GM18909 (cell line): ENCODE results near the gene CCDC34.

Experiments used
- ATAC-seq: cut with Tn5 transposase; IDR thresholded peaks from one replicate; pipeline ENCODE4 v1.9.1; 2021; ENCODE audit warnings: mild to moderate bottlenecking; ENCODE audit not compliant: unreplicated experiment, poor library complexity

CCDC34 gene

DNA sequence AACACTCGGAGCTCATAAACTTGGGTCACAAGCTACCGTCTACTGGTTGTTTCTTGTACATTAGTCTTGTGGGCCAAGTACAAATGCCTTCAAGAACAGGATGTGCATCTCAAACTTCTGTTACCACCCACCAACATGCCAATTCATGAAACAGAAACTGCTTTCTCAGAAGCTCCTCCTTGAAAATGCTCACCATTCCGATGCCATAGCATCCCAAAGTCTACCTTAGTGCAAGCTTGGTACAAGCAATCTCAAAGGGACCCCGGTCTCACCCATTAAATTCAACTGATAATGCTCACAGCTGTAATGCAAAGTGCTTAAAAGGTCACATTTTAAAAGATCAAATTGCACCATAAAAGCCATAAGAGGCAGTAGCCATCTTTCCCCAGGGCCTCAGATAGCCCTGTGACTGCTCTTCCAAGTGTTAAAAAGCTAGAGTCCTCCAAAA lies 31.8 kb upstream of the CCDC34 start:
- no peak for ATAC-seq

DNA sequence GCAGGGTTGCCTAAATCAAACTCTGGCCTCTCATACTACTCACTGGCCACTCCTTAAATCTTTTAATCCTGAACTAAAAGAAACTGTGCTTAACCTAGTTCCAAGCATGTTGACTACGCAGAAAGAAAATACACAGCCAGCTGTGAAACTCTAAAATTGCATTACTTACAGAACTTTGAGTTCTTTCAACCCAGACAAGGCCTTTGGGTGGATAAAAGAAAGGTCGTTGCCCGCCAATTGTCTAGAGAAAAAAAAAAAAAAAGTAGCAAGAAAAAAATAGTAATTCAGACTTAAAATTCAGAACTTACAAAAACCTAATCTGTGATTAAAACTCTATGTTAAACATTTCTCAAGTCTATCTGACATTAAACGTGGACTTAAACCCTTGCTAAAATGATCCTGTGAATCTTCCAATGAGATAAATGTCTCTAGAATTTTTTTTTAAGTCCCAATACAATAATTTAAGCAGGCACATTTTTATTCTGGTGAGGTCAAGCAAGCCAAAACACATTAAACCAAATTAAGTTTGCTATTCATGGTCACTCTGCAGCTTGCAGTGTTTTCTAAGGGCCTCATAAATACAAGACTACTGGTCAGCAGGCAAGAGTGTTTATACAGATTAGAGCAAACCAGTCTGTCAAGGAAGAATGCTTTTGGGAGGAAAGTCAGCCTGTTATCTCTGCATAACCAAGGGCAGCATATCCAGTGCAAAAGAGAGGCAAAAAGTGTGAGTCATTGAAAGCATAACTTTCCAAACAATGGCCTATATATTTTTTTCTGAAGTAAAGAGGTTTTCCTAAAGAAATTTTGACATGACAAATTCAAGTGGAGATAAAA lies 29.5 kb upstream of the CCDC34 start:
- ATAC-seq = no peak

DNA sequence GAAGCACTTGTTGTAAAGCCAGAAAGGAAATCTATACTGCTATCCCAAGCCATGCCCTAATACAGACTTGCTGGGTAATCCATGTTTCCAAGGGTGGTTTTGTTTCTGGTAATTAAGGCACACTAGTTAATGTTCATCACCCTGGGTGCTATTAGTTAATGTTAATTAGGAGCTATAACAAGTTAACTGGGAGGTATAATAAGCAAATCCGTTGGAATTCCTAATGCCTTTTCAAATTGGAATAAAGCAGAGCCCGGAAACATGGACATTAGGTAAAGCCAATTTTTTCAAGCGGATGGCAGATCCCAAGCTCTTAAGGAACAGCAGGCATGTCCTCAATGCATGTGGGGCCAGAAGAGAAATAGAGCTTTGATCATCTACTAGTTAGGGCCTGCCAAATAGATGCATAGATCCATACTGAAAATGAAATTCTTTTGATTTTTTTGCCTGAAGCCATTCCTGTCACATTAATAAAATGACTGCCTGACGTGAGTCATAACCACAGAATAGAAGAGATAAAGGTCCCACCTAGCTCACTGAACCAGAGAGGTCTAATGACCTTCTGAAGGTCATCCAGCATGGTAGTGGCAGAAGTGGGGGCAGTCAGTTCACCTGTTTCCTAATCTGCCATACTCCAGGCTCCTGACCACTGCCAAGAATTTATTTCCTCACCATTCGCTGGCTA lies 28.5 kb upstream of the CCDC34 start:
- no peak for ATAC-seq

DNA sequence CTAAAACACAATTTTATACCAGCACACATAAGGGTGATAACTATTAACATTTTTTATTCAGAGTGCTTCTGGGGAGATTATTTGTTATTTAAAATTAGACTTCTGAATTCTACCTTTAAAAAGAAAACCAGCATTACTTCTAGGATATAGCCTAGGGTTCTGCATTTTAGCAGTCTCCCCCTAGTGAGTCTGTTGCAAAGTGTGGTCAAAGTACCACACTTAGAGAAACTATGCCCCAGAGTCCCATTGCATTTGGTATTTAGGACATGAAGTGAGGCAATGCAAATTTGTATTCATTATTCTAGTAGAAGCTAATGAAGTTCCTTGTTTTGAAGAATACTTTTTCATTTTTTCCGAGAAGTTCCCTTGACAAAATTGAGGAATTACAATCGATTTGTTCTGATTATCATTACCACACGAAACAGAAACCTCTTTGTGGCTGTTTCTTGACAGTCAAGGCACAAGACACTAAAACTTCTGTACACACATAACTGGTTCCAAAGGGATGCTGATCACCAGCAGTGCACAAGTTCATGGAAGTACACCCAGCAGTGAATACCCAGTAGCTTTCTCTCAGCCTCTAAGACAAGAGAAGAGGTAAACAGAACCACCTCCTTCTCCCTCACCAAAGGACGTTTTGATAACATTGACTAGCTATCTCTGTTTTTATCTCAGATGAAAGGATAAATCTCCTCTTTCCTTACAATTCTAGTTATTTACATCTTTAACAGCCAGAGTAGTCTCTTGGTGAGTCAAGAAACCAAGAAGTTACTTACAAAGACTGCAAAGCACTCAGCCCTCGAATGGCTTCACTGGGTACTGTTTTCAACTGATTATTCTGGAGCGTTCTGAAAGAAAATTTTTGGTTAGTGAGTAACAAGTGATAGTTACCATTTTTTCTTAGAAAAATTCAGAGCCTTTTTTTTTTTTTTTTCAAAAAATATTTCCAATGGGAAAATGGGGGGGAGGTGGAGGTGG lies 27.6 kb upstream of the CCDC34 start:
- no peak for ATAC-seq

DNA sequence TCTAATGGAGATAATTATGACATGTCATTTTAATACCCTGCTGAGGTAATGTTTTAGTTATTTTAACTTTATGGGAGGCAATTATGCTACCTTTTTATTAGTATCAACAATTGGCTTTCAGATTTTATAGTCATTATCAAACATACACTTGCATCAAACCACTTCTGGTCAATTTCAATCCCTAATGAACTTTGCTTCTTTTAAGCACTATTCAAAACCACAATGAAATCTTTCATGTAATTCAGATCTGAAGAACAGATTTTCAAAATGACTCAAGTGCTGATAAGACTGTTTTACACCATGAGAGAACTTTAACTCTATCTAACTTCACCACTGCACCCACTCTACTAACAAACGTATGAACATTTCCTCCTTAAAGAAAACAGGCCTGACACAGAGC lies 25.9 kb upstream of the CCDC34 start:
- ATAC-seq = no peak

DNA sequence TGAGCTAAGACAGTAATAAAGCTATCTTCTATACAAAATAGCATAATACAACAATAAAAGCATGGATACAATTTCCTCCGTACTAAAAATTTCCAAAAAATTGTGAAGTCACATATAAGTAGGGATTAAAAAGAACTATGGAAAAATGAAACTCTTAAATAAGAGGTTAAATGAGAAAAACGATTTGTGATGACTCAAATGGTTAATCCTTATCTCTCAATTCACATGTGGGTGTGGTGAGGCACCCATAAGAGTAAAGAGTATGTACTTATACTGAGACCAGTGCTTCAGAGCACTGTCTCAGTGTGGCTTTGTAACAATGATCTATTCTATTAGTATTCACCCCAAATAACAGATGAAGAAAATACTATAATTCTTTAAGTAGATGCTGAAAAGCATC lies 25.0 kb upstream of the CCDC34 start:
- no peak for ATAC-seq

DNA sequence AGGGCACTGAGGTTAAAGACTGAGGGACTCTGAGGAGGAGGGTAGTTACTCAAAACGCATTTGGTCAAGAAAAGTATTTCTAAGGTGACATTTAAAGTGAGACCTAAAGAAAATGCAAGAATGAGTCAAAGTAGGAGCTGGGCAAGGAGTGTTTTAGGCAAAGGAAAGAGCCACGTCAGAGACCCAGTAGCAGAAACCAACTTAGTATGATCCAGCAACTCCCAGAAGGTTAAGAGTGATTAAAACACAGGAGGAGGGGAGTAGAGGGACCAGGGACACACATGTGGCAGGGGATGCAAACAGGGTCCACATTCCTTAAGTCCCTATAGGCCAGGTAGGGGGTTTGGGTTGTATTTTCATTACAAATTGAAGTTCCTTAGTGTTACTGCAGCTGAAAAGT lies 24.3 kb upstream of the CCDC34 start:
- no peak for ATAC-seq

DNA sequence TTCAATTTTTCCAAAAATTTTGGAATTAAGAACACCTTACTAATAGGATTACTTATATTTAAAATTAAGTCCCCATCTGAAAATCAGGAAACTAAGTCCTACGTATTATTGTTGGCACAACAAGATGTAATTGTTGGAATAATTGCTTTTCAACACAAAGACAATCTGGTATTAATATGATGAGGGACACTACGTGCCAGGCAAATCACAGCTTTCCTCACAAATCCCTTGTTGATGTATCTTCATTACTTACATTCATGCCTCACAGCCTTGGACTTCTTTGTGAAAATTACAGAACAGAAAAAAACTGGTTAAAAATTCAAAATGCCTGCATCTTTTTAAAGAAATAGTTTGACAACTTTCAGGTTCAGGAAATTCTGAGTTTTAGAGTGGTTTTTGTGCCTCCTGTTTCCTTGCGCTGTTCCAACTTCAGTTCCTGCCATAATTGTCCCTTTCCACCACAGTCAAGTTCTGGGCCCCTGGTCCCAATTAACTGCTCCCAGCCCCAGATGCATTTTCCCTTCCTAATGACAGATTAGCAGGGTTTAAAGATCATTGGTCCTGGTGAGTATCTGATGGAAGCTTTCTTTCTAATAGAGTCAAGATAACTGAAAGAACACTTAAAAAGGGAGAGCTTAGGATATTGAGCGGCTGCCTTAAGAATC lies 23.3 kb upstream of the CCDC34 start:
- no peak for ATAC-seq

DNA sequence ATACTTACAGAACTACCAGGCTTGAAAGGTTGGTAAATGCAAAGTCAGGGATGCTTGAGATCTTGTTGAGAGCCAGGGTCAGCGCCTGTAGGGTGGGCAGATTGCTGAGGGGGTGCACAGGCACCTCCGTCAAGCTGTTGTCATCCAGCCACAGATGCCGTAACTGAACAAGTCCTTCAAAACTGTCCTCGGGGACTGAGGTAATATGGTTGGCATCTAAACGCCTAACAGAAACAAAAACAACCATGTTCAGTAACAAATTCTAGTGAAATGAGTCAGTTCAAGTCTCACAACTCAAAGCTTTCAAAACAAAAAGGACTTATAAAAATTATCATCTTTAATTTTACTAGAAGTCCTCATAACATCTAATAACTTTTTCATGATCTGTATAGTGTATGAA lies 22.2 kb upstream of the CCDC34 start:
- ATAC-seq = no peak

DNA sequence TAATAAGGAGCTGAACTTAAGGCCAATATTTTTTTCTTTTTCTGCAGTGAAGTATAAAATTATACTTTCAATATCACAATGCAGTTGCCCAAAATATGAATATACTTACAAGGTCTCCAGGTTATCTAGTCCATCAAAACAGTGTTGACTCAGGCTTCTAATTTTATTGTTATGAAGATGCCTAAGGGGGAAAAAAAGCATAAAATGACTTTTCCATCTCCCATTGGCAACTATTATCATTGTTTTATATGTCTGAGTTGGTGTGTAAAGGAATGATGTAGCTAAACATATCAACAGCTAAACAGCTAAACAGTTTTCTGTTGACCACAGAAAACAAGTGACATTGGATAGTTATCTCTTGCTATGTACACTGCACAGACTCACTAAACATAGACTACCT lies 21.2 kb upstream of the CCDC34 start:
- ATAC-seq = no peak

DNA sequence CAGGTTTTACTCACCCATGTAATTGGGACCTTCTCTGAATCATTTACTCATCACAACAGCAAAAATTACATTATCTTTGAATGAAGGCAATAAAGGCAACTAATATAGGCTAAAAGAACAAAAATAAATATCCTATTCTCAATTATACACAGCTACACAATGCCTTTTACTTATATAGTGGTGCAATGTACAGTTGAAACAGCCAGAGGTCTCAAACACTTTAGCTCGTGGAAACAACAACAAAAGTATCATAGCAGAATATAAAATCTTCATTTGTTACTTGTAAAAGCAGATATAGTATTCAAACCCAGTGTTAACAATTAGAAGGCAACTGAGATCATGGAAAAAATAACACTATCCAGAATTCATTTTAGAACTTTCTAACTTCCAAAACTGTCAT lies 20.6 kb upstream of the CCDC34 start:
- no peak for ATAC-seq

DNA sequence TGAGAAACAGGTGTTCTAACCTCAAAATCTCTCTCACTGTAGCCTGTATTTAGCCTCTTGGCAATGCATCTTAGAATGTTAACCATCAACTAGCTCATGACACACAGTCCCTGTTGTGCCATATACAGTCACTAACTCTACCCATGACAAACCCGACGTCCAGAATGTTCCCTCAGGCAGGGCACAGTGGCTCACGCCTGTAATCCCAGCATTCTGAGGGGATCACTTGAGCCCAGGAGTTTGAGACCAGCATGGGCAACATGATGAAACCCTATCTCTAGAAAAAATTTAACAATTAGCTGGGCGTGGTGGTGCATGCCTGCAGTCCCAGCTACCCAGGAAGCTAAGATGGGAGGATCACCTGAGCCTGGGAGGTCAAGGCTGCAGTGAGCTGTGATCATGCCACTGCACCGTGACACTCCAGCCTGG lies 18.2 kb upstream of the CCDC34 start:
- ATAC-seq = no peak

DNA sequence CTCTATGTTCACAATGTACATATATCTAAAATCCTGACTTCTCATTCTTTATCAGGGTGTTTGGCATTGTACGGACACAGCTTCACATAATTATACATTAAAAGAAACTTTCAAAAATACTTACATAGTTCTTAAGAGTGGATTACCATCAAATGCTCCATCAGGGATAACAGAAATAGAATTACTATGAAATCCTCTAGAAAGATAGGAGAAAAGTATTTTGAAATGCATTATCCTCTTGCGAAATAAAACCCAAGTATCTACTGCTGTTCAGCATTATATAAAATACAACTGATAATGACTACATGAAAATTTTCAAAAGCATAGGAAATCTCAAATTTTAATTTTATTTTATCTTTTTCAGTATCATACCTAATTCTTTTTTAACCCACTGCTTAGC lies 17.8 kb upstream of the CCDC34 start:
- no peak for ATAC-seq

DNA sequence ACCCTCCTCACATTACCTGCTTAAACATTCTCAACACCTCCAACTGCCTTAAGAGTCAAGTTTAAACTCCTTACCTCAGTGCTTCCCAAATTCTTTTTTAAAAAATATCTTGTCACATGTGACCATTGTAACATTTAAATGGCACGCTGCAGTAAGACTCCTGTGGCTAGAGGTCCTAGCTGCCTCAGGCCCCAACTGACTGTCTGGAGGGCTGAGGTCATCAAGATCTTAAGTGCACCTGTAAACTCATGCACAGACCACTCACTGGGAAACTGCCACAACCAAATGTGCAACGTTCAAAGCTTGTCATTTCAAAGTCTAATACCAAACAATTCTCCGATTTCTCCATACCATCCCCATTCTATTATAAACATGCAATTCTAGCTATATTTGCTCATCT lies 16.4 kb upstream of the CCDC34 start:
- ATAC-seq = no peak

DNA sequence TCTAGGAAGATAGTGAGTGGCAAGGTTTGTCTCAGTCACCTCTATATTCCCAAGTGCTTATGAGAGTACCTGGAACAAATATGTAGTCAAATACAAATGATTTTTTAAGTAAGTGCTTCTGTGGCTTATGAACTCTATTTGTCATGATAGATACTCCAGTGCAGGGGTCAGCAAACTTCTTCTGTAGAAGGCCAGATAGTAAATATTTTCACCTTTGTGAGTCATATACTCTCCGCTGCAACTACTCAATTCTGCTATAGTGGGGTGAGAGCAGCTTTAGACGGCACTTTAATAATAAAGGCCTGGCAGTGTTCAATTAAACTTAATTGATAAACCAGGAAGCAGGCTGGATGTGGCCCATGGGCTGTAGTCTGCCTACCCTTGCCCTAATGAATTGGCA lies 12.4 kb upstream of the CCDC34 start:
- no peak for ATAC-seq

DNA sequence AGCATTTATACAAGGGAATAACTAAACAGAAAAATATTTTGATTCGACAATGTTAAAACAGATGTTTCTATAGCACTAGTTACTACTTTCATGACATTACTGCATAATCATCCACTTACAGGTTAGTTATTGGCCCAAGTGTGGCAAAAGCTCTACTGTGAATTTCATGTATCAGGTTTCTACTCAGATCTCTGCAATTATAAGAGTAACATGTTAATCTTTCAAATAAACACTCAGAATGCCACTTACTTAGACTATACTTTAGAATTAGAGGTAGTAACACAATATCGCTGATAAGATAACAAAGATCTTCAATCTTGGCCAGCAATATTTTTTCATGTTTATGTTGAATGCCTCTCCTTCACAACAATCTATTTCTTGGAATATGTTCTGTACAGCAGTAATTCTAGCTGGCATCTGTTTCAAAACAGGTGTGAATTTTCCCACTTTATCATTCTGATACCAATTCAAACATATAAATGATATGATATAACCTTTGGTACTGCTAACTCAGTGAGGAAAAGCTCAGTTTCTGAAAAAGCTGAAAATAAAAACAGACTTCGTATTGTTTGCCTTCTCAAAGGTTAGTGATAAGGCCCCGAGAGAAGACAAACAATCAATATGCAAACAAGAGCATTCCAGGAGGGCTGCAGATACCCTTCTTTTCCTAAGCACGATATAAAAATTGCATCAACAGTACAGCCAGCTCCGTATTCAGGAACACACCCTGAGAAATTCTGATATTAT lies 11.0 kb upstream of the CCDC34 start:
- no peak for ATAC-seq

DNA sequence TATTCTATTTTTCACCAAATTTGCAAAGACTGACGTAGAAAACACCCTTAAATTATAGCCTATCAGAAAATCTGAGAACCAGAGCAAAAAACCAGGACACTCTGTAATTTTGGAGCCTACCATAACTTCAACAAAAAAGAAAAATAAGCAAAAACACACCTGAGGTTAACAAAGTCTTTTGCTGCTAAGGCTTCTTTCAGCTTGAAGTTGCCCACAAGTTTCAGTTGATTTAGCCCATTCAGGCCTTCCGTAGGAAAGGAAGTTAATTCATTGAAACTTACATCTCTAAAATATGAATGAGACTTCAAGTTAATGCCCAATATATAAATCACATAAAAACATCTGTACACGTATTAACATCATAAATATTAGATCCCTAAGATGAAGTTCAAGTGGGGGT lies 10.4 kb upstream of the CCDC34 start:
- no peak for ATAC-seq

DNA sequence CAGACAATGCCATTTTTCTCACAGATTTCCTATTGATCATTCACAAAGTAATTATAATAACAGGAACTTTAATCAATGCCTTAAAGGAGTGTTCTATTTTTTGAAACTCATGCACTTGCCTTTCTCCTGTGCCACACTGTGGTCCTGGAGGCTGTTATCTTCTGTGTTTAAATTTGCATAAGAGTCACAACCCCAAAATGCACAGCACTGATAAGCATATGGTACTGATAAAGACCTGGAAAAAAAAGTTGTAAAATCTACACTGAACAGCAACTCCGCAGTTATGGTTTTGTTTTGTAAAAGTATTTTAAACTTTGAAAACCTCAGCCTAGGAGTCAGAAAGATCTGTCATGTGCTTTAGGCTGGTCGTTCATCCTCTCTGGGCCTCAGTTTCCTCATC lies 9.1 kb upstream of the CCDC34 start:
- no peak for ATAC-seq

DNA sequence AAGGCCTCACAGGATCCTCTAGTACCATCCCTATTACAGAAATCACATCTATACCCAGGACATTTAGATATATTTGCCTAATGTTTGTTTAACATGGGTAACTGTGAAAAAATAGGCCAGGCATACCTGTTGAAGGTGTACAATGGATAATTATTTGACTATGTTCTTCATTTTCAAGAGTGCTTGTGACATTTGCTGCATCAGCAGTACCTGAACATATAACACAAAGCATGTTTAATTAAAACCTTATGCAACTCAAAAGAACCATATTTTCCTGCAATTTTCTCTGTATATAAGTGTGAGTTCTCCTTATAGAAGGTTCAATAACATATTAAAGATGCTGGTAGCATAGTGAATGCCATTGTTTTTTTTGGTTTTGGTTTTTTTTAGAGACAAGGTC lies 8.5 kb upstream of the CCDC34 start:
- no peak for ATAC-seq

DNA sequence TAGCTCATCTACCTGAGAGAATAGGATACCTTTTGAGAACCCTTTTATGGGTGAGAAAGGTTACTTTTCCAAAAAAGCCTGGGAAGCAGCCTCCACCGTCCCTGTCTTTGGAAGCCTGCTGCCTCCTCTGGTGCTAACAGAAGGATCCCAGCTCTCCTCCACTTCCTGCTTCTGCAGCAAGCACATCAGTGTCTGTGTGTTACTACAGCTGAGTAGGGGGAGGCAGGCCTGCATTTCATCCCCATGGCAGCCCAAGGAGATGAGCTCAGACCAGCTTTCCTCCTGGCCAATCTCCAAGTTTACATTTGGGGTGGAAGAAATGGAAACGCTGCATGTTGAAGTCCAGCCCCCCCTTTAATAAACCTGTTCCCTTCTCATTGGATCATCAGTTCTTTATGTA lies 7.4 kb upstream of the CCDC34 start:
- ATAC-seq = no peak
